K562 (cell line): ENCODE results near the gene G6PC3. TPM values are rescaled to one million over a fixed set of nuclear protein-coding genes. Genes with fewer than 3 reads are reported as not detected.

Experiments
- CBX2 ChIP-seq: fragments of 200-600 bp; sonication (generic); IDR thresholded peaks from one replicate; pipeline ENCODE4 v1.6.1; 2012; ENCODE audit warnings: mild to moderate bottlenecking, low read length, inconsistent platforms; ENCODE audit not compliant: insufficient read depth, poor library complexity, severe bottlenecking
- ETS2 ChIP-seq: IDR thresholded peaks from 2 replicates; pipeline ENCODE4 v1.6.1; 2016; ENCODE audit warnings: borderline replicate concordance, missing genetic modification characterization, mild to moderate bottlenecking, moderate library complexity, missing compliant biosample characterization; ENCODE audit not compliant: poor library complexity, severe bottlenecking
- FOSL1 ChIP-seq: fragments of 200-800 bp; sonication (Bioruptor generic); conservative IDR thresholded peaks from 2 replicates; pipeline ENCODE4 v1.6.1; 2016; ENCODE audit warnings: missing genetic modification characterization, missing compliant biosample characterization
- MCM2 ChIP-seq: fragments of 450-650 bp; IDR thresholded peaks from 2 replicates; pipeline ENCODE4 v1.6.1; 2017; ENCODE audit warnings: low read depth, mild to moderate bottlenecking
- NFIC ChIP-seq: fragments of 450-650 bp; IDR thresholded peaks from 2 replicates; pipeline ENCODE4 v1.6.1; 2017; ENCODE audit warnings: mild to moderate bottlenecking, inconsistent platforms
- NFXL1 ChIP-seq: fragments of 450-650 bp; formaldehyde crosslinking; IDR thresholded peaks from 2 replicates; pipeline ENCODE4 v1.4.0; 2021; ENCODE audit warnings: mild to moderate bottlenecking
- PTTG1 ChIP-seq: fragments of 450-650 bp; IDR thresholded peaks from 2 replicates; pipeline ENCODE4 v1.6.1; 2016; ENCODE audit warnings: low read depth, mild to moderate bottlenecking, missing genetic modification characterization, missing compliant biosample characterization
- SAFB ChIP-seq: fragments of 200-400 bp; formaldehyde crosslinking; IDR thresholded peaks from 2 replicates; pipeline ENCODE4 v1.6.1; 2017; ENCODE audit warnings: low read depth, low read length, borderline replicate concordance
- polyA plus RNA-seq, 8 experiments: library from polyadenylated mRNA; depleted of rRNA in 4 of 8; stranded (reverse) in 5 of 8; unstranded in 3 of 8; fragments of >200 nt; fragmentation: Nextera tagmentation in 2 of 8; fragmentation: Illumina TruSeq in 1 of 8; extraction: Ambion mirVana in 2 of 8; extraction: Trizol in 1 of 8; gene quantifications; 2 replicates each; pipeline versions ENCODE4 v1.2.1 to v1.2.3, GENCODE V29; 2011 to 2014; ENCODE audit warnings: inconsistent platforms in 1 of 8, missing spikeins in 1 of 8
- total RNA-seq, 7 experiments: library from RNA; depleted of rRNA in 6 of 7; stranded (reverse); fragments of >200 nt in 6 of 7; fragmentation: Illumina TruSeq in 2 of 7; extraction: Trizol in 2 of 7; gene quantifications; 2 replicates each; pipeline versions ENCODE4 v1.2.1 to v1.2.3, GENCODE V29; 2011 to 2021; ENCODE audit warnings: low replicate concordance in 1 of 7
- TF ChIP-seq, protein P1 (sequence below): fragments of 250-450 bp; sonication (Bioruptor Pico); IDR thresholded peaks from 2 replicates; pipeline ENCODE4 v1.9.0; 2021; ENCODE audit warnings: mild to moderate bottlenecking, inconsistent platforms
- TF ChIP-seq, protein P2 (sequence below): fragments of 250-450 bp; sonication (Bioruptor Pico); IDR thresholded peaks from 2 replicates; pipeline ENCODE4 v1.5.0; 2020; ENCODE audit warnings: mild to moderate bottlenecking
- TF ChIP-seq, protein P3 (sequence below): fragments of 450-650 bp; formaldehyde crosslinking; IDR thresholded peaks from 2 replicates; pipeline ENCODE4 v1.4.0; 2020; ENCODE audit warnings: mild to moderate bottlenecking, moderate library complexity
- TF ChIP-seq, protein P4 (sequence below): sonication (generic); formaldehyde crosslinking; IDR thresholded peaks from 2 replicates; pipeline ENCODE4 v1.8.0; 2022; ENCODE audit warnings: mild to moderate bottlenecking, missing genetic modification reagents, borderline replicate concordance
- TF ChIP-seq, protein P5 (sequence below): fragments of 250-450 bp; sonication (Bioruptor Pico); IDR thresholded peaks from 2 replicates; pipeline ENCODE4 v1.5.0; 2021
- TF ChIP-seq, protein P6 (sequence below), 2 experiments: fragments of 450-650 bp in 1 of 2; sonication (generic) in 1 of 2; formaldehyde crosslinking in 1 of 2; IDR thresholded peaks in 1 of 2; conservative IDR thresholded peaks in 1 of 2; 2 replicates each; pipeline versions ENCODE4 v1.6.1 to v1.8.1; 2016 to 2023; ENCODE audit warnings: mild to moderate bottlenecking in 2 of 2, moderate library complexity in 2 of 2, inconsistent platforms in 1 of 2, missing genetic modification reagents in 1 of 2
- TF ChIP-seq, protein P7 (sequence below): fragments of 450-650 bp; formaldehyde crosslinking; IDR thresholded peaks from 2 replicates; pipeline ENCODE4 v1.4.0; 2022; ENCODE audit warnings: missing genetic modification characterization

The G6PC3 gene
- total and polyA plus RNA-seq, 9 of the 15 experiments (the other 6 are each of a cell fraction or from before 2014, with no cell fraction given): 10.4 to 57.8 (median 31.1) TPM

DNA sequence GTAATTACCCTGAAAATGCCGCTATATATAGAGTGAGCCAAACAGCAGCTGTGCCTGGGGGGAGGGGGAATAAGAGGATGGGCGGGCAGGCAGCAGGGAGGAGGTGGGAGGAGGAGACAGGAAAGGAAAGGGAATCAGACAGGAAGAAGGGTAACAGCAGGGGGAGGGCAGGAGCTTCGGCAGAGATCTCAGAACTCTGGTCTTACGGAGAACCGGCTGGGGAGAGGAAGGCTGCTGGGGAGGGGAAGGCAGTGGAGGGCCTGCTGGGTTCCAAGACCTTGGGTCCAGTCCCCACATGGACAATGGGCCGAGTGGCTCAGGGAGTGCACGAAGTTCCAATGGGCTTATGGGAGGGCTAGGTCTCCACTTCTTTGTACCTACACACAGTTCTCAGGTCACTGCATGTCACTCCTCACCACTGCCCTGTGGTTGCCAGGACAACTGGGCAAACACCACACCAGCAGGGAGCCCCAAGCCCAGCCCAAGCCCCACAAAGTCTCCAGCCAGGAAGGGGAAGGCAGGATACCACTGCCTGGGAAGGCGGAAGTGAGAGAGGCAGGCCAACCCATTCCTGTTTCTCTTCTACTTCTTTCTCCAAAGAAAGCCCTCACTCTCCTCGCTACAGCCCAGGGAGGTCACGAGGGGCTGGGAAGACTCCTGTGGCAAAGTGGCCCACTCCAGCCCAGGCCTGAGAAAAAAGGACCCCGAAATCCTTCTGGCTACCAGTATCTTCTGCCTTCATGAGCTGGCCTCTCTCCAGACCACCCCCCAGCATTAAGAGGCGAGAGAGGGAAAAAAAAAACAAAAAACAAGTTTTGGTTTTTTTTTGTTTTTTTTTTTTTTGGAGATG, 25.3 kb downstream of the G6PC3 start (continued):
- TF ChIP-seq, protein P1, sequence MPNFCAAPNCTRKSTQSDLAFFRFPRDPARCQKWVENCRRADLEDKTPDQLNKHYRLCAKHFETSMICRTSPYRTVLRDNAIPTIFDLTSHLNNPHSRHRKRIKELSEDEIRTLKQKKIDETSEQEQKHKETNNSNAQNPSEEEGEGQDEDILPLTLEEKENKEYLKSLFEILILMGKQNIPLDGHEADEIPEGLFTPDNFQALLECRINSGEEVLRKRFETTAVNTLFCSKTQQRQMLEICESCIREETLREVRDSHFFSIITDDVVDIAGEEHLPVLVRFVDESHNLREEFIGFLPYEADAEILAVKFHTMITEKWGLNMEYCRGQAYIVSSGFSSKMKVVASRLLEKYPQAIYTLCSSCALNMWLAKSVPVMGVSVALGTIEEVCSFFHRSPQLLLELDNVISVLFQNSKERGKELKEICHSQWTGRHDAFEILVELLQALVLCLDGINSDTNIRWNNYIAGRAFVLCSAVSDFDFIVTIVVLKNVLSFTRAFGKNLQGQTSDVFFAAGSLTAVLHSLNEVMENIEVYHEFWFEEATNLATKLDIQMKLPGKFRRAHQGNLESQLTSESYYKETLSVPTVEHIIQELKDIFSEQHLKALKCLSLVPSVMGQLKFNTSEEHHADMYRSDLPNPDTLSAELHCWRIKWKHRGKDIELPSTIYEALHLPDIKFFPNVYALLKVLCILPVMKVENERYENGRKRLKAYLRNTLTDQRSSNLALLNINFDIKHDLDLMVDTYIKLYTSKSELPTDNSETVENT (CRISPR knock-in tag): no peak
- TF ChIP-seq, protein P2, sequence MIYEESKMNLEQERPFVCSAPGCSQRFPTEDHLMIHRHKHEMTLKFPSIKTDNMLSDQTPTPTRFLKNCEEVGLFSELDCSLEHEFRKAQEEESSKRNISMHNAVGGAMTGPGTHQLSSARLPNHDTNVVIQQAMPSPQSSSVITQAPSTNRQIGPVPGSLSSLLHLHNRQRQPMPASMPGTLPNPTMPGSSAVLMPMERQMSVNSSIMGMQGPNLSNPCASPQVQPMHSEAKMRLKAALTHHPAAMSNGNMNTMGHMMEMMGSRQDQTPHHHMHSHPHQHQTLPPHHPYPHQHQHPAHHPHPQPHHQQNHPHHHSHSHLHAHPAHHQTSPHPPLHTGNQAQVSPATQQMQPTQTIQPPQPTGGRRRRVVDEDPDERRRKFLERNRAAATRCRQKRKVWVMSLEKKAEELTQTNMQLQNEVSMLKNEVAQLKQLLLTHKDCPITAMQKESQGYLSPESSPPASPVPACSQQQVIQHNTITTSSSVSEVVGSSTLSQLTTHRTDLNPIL (CRISPR knock-in tag): no peak
- TF ChIP-seq PTTG1 (tag): no peak
- TF ChIP-seq, protein P3, sequence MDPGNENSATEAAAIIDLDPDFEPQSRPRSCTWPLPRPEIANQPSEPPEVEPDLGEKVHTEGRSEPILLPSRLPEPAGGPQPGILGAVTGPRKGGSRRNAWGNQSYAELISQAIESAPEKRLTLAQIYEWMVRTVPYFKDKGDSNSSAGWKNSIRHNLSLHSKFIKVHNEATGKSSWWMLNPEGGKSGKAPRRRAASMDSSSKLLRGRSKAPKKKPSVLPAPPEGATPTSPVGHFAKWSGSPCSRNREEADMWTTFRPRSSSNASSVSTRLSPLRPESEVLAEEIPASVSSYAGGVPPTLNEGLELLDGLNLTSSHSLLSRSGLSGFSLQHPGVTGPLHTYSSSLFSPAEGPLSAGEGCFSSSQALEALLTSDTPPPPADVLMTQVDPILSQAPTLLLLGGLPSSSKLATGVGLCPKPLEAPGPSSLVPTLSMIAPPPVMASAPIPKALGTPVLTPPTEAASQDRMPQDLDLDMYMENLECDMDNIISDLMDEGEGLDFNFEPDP (CRISPR knock-in tag): no peak
- no peak for TF ChIP-seq MCM2
- TF ChIP-seq, protein P4, sequence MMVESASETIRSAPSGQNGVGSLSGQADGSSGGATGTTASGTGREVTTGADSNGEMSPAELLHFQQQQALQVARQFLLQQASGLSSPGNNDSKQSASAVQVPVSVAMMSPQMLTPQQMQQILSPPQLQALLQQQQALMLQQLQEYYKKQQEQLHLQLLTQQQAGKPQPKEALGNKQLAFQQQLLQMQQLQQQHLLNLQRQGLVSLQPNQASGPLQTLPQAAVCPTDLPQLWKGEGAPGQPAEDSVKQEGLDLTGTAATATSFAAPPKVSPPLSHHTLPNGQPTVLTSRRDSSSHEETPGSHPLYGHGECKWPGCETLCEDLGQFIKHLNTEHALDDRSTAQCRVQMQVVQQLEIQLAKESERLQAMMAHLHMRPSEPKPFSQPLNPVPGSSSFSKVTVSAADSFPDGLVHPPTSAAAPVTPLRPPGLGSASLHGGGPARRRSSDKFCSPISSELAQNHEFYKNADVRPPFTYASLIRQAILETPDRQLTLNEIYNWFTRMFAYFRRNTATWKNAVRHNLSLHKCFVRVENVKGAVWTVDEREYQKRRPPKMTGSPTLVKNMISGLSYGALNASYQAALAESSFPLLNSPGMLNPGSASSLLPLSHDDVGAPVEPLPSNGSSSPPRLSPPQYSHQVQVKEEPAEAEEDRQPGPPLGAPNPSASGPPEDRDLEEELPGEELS: no peak
- TF ChIP-seq, protein P5, sequence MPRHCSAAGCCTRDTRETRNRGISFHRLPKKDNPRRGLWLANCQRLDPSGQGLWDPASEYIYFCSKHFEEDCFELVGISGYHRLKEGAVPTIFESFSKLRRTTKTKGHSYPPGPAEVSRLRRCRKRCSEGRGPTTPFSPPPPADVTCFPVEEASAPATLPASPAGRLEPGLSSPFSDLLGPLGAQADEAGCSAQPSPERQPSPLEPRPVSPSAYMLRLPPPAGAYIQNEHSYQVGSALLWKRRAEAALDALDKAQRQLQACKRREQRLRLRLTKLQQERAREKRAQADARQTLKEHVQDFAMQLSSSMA: no peak
- TF ChIP-seq, protein P6, sequence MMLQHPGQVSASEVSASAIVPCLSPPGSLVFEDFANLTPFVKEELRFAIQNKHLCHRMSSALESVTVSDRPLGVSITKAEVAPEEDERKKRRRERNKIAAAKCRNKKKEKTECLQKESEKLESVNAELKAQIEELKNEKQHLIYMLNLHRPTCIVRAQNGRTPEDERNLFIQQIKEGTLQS (IDR thresholded peaks at IDR 0.05): no peak
- TF ChIP-seq, protein P6 (CRISPR knock-in tag; conservative IDR thresholded peaks at IDR 0.05): no peak
- no peak for TF ChIP-seq SAFB
- TF ChIP-seq FOSL1 (tag): no peak
- TF ChIP-seq NFXL1 (CRISPR knock-in tag): no peak
- no peak for TF ChIP-seq CBX2
- TF ChIP-seq, protein P7, sequence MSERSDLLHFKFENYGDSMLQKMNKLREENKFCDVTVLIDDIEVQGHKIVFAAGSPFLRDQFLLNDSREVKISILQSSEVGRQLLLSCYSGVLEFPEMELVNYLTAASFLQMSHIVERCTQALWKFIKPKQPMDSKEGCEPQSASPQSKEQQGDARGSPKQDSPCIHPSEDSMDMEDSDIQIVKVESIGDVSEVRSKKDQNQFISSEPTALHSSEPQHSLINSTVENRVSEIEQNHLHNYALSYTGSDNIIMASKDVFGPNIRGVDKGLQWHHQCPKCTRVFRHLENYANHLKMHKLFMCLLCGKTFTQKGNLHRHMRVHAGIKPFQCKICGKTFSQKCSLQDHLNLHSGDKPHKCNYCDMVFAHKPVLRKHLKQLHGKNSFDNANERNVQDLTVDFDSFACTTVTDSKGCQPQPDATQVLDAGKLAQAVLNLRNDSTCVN (CRISPR knock-in tag): 0 out of 2 replicates have a peak, but pooled peaks have one; percentile 55
- TF ChIP-seq ETS2 (tag): no peak
- peak; percentile 49 for TF ChIP-seq NFIC
